K562 treated with DMSO at 1 percent for 12 hours (cell line): ENCODE measurements around the gene PACS2. TPM values are rescaled to one million over a fixed set of nuclear protein-coding genes. Genes with fewer than 3 reads are reported as not detected.

Source experiments
- total RNA-seq: library from RNA; unstranded; fragments of 300-600 nt; gene quantifications from 2 replicates; pipeline ENCODE4 v1.2.3, GENCODE V29; 2022; ENCODE audit not compliant: insufficient read depth

PACS2 gene
- total RNA-seq, result 17.6 and 27.3 TPM in 2 replicates

GRCh38 chr14:105314287-105315200, at the start of gene PACS2:
TSS of gene PACS2 (plus strand) at chr14:105314748. CDS start at chr14:105314919, 171 bp downstream.

GRCh38 chr14:105300542-105301102, 13.9 kb upstream of the PACS2 start, which contains the start of gene BRF1:
TSS of gene BRF1 (minus strand) at chr14:105301001. CDS start at chr14:105300629, 372 bp downstream.

DNA sequence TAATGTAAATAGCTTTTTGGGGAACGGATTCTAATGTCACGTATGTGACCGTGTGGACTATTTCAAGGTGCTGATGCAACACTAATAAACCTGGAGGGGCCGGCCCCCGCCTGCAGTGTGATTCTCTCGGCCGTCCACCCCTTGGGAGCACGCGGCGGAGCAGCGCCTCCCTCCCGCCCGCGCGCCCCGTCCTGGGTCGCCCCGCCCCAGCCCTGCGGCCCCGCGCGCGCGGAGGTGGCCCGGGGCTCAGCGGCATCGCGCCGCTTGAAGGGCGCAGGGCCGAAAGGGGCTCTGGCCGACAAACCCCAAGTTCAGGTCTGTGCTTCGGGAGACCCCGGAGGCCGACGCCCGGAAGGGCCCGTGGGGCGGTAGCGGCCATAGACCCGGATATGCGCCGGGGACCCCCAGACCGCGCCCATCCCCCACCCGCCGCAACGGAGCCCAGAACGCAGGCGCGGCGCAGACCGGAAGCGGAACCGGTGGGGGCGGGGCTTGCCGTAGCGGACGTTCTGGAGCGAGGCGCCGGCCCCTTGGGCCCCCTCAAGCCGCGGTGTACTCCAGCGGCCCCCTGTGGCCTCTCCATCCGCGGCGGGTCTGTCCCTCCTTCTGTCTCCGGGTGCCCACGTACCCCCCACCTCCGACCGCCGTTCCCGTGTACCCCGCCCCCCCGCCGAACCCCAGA, 83.6 kb downstream of the PACS2 start, which contains the start of gene TEX22:
Gene TEX22, plus strand, starts transcription at position 495 of the 682 bp plus-strand sequence. CDS start 803 bp downstream, outside the sequence.

DNA sequence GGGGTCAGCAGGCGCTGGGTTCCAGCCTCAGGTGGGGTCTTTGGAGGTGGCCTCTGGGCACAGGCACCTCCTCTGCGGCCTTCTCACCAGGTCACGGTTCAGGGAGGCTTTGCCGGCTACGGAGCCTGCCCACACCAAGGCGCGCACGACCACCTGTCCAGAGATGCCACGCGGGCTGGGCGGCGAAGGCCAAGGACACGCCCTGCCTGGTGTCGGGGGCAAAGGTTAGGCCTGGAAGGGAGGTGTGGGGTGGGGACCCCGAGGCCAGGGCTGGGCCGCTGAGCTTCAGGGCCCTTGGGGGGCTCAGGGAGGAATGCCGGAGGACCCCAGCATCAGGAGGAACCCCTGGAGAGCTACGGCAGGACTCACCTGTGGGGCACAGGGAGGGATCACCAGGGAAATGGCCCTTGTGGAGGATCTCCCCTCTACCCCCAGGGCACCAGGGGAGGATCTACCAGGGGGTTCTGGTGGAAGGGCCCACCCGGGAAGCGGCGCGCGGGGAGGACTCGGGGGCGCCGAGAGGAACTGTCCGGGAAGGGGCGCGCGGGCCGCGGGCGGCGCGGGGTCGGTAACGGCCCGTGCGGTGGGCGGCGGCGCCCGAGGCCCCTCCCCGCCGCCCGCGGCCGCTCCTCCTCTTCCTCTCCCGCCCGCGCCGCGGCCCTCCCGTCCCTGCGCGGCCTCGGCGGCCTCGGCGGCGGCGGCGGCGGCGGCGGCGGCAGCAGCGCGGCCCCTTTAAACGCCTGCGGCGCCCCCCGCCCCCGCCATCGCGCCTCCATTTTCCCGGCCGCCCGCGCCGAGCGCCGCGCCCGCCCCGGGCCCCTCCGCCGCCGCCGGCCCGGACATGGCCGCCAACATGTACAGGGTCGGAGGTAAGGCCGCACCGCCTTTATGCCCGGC, 104.9 kb downstream of the PACS2 start, which contains the start of gene MTA1:
Gene MTA1, plus strand, starts transcription at position 633 of the 897 bp plus-strand sequence. Its CDS starts 209 bp downstream, at position 842.

Other genes starting within 250 kb of the PACS2 start
- gene GPR132, start 249.3 kb upstream of the PACS2 start, total RNA-seq, result 2.0 and 4.0 TPM in 2 replicates
- 8.2 and 12.5 TPM in 2 replicates for gene JAG2, start 146.0 kb upstream of the PACS2 start, total RNA-seq
- gene NUDT14, start 133.4 kb upstream of the PACS2 start, total RNA-seq, result 30.6 and 34.5 TPM in 2 replicates
- gene BTBD6, start 66.2 kb upstream of the PACS2 start, total RNA-seq, result not detected in 2 replicates
- 19.1 and 24.2 TPM in 2 replicates for gene BRF1, start 13.7 kb upstream of the PACS2 start, total RNA-seq
- gene TEX22, start 83.8 kb downstream of the PACS2 start, total RNA-seq, result not detected in 2 replicates
- 42.7 and 65.7 TPM in 2 replicates for gene MTA1, start 105.1 kb downstream of the PACS2 start, total RNA-seq
- 2.8 and 3.1 TPM in 2 replicates for gene CRIP2, start 160.1 kb downstream of the PACS2 start, total RNA-seq
- gene CRIP1, start 172.1 kb downstream of the PACS2 start, total RNA-seq, result not detected in 2 replicates
- gene TEDC1, start 176.5 kb downstream of the PACS2 start, total RNA-seq, result 25.6 and 29.7 TPM in 2 replicates
- 0.59 TPM in 1 of 2 replicates, not detected in the other for gene TMEM121, start 211.8 kb downstream of the PACS2 start, total RNA-seq